Duodenal mucosa (tissue), 2 donors: ENCODE measurements around the gene KCNE3.

Source experiments
- H3K27ac ChIP-seq: one replicate; pipeline ENCODE4 v1.7.0; 2013; ENCODE audit warnings: low read depth, low read length
- H3K27me3 ChIP-seq, 2 donors: one replicate each; pipeline ENCODE4 v1.7.0; 2013; ENCODE audit warnings: low read length in 2 of 2, control low read depth in 1 of 2; ENCODE audit not compliant: insufficient read depth in 2 of 2, control insufficient read depth in 1 of 2
- H3K36me3 ChIP-seq, 2 donors: one replicate each; pipeline ENCODE4 v1.7.0; 2013; ENCODE audit warnings: low read length in 2 of 2, control low read depth in 1 of 2; ENCODE audit not compliant: insufficient read depth in 2 of 2, control insufficient read depth in 1 of 2
- H3K4me1 ChIP-seq, 2 donors: one replicate each; pipeline ENCODE4 v1.7.0; 2013; ENCODE audit warnings: low read length in 2 of 2, control low read depth in 1 of 2; ENCODE audit not compliant: insufficient read depth in 2 of 2, control insufficient read depth in 1 of 2
- H3K4me3 ChIP-seq, 2 donors: one replicate each; pipeline ENCODE4 v1.7.0; 2013; ENCODE audit warnings: low read length in 2 of 2, low read depth in 1 of 2
- H3K9ac ChIP-seq, 2 donors: one replicate each; pipeline ENCODE4 v1.7.0; 2013; ENCODE audit warnings: low read length in 2 of 2, low read depth in 1 of 2
- H3K9me3 ChIP-seq, 2 donors: one replicate each; pipeline ENCODE4 v1.7.0; 2013; ENCODE audit warnings: low read length in 2 of 2, control low read depth in 1 of 2; ENCODE audit not compliant: control insufficient read depth in 1 of 2

KCNE3 gene

DNA sequence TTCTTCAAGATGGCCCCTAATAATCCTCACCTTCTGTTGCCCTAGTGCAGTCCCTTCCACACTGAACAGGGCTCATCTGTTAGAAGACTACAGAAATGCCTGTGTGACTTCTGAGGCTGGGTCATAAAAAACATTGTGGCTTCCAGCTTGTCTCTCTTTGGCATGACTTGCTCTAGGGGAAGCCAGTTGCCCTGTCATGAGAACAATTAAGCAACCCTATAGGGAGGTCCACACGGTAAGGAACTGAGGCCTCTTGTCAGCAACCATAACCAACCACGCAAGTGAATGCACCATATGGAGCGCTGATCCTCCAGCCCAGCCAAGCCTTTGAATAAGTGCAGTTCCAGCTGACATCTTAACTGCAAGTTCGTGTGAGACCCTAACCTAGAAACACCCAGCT, 23.6 kb upstream of the KCNE3 start:
- Histone ChIP-seq H3K4me1 (peaks cover 5 to 13% of the 10 kb centered on the region in 2 donors), H3K36me3 (peaks cover 0 to 3% of the 10 kb centered on the region in 2 donors), H3K27me3 (no peaks in the 10 kb centered on the region), H3K9ac (no peak overlapping the region), H3K27ac (no peak overlapping the region), H3K9me3 (no peaks in the 10 kb centered on the region), H3K4me3 (no peak overlapping the region)

- H3K9ac ChIP-seq = no peak overlapping the region
- peaks cover 0 to 3% of the 10 kb centered on the region in 2 donors for H3K4me1 ChIP-seq
- no peak overlapping the region for H3K4me3 ChIP-seq
- peaks cover 0 to 3% of the 10 kb centered on the region in 2 donors for H3K36me3 ChIP-seq
- no peaks in the 10 kb centered on the region for H3K9me3 ChIP-seq
- H3K27ac ChIP-seq = no peak overlapping the region
- H3K27me3 ChIP-seq = no peaks in the 10 kb centered on the region
Observed at GRCh38 chr11:74487875-74488274, 20.5 kb upstream of the KCNE3 start.

- Histone ChIP-seq H3K27me3 (no peaks in the 10 kb centered on the region), H3K9me3 (no peaks in the 10 kb centered on the region), H3K4me1 (peaks cover 0 to 4% of the 10 kb centered on the region in 2 donors), H3K36me3 (peaks cover 0 to 1% of the 10 kb centered on the region in 2 donors), H3K4me3 (no peak overlapping the region), H3K9ac (no peak overlapping the region), H3K27ac (no peak overlapping the region)
Observed at GRCh38 chr11:74485868-74486267, 18.5 kb upstream of the KCNE3 start.

DNA sequence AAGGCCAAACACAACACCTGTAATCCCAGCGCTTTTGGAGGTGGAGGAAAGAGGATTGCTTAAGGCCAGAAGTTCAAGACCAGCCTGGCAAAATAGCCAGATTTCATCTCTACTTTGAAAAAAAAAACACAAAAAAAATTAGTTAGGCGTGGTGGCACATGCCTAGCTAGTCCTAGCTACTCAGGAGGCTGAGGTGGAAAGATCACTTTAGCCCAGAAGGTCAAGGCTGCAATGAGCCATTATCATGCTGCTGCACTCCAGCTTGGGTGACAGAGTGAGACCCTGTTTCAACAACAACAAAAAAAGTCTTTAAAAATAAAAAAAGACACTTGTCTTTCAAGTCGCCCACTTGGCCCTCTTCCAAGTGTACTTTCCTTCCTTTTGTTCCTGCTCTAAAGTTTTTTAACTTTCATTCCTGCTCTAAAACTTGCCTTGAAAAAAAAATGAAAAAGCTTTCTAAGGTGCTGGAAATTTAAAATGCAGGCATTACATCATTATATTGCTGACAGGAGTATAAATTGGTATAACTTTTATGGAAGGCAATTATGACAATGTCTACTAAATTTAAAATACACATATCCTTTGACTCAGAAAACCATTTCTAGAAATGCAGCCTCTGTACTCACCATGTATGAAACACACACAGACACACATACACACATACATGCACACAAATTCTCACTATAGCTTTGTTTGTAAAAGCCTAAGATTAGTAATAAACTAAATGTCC, 13.5 kb upstream of the KCNE3 start:
- Histone ChIP-seq H3K27me3 (no peaks in the 10 kb centered on the region), H3K9ac (no peak overlapping the region), H3K36me3 (no peaks in the 10 kb centered on the region), H3K9me3 (no peaks in the 10 kb centered on the region), H3K4me1 (peaks cover 0 to 4% of the 10 kb centered on the region in 2 donors), H3K4me3 (no peak overlapping the region), H3K27ac (no peak overlapping the region)

GRCh38 chr11:74479732-74480123, 12.4 kb upstream of the KCNE3 start:
- Histone ChIP-seq H3K27me3 (no peaks in the 10 kb centered on the region), H3K4me1 (peaks cover 0 to 4% of the 10 kb centered on the region in 2 donors), H3K36me3 (no peaks in the 10 kb centered on the region), H3K4me3 (no peak overlapping the region), H3K9me3 (no peaks in the 10 kb centered on the region), H3K27ac (no peak overlapping the region), H3K9ac (no peak overlapping the region)

DNA sequence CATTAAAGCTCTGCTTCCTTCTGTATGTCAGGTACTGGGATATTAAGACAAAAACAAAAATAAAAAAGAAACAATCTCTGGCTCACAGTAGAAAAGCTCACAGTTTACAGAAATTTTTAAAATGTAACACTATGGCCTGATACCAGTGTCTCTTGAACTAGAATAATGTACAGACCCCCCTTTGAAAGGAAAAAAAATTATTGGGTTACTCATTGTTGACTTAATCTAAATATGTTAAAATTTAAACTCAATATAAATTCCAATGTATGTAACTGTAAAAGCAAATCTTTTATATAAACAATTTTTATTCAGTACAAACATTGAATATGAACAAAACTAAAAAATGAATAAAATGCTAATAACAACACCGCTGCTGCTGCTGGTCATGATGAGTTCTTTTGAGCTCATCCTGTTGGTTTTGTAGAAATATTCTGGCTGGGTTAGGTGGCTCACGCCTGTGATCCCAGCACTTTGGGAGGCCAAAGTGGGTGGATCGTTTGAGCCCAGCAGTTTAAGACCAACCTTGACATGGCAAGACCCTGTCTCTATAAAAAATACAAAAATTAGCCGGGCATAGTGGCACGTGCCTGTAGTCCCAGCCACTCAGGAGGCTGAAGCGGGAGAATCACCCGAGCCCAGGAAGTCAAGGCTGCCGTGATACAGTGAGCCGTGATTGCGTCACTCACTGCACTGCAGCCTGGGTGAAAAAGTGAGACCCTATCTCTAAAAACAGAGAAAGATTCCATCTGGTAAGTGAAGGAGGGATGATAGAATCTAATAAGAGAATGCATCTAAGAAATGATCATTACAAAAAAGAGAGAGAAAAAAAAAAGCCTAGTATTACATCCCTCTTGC, 11.8 kb upstream of the KCNE3 start:
- H3K9me3 ChIP-seq = no peaks in the 10 kb centered on the region
- H3K4me1 ChIP-seq = peaks cover 0 to 4% of the 10 kb centered on the region in 2 donors
- H3K9ac ChIP-seq = no peak overlapping the region
- H3K27me3 ChIP-seq = no peaks in the 10 kb centered on the region
- no peak overlapping the region for H3K27ac ChIP-seq
- H3K4me3 ChIP-seq = no peak overlapping the region
- no peaks in the 10 kb centered on the region for H3K36me3 ChIP-seq

DNA sequence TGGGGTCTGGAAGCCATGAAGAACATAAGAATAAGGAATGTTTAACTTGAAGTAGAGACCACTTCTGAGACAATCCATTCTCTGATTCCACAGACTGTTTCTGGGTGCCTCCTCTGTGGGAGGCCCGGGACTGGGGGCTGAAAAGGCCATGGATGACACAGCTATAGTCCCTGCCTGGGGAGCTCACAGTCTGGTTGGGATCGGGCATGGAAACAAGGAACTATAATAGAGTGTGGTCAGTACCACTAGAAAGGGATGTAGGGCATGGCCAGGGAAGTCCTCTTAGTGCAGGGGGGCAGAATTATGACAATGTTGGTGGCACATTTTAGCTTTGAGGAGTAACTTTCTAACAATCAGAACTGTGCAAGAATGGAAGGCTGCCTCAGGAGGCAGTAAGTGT, 9.2 kb upstream of the KCNE3 start:
- Histone ChIP-seq H3K4me3 (no peak overlapping the region), H3K9me3 (no peaks in the 10 kb centered on the region), H3K4me1 (peaks cover 0 to 4% of the 10 kb centered on the region in 2 donors), H3K27ac (no peak overlapping the region), H3K27me3 (no peaks in the 10 kb centered on the region), H3K9ac (no peak overlapping the region), H3K36me3 (no peaks in the 10 kb centered on the region)

- H3K27me3 ChIP-seq = no peaks in the 10 kb centered on the region
- no peaks in the 10 kb centered on the region for H3K36me3 ChIP-seq
- no peaks in the 10 kb centered on the region for H3K9me3 ChIP-seq
- H3K9ac ChIP-seq = no peak overlapping the region
- no peak overlapping the region for H3K27ac ChIP-seq
- no peak overlapping the region for H3K4me3 ChIP-seq
- H3K4me1 ChIP-seq = no peaks in the 10 kb centered on the region
Observed at GRCh38 chr11:74474316-74474715, 7.0 kb upstream of the KCNE3 start.

DNA sequence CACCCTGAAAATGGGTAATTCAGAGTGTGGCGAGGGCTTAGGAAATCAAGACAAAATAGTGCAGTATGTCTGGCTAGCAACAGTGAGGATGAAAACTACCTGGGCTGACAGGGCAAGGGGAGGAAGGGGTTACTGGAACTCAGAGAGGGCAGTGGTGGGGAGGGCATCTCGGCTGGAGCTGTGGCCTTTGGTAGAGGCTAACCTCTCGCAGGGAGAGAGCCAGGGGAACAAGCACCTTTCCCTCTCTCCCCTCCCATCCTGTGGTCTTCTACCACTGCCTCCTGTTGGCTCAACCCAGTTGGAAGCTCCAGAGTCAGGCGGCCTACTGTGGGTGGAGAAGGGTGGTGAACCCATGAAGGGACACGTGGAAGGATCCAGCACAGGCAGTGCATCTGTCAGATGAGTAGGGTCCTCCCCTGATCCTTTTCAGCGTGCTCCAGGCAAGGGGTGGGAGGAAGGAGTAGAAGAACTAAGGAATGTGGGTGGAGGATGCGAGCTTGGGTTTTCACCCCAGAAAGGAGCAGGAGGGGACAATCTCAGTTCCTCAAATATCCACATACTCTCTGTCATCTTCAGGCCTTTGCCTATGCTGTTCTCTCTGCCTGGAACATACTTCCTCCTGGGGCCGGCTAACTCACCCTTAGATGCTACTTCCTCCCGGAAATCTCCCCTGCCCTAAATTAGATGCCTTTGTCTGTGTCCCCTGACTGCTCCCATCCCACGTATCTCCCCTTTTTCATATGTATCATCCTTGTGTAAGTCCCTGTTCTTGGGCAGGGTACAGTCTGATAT, 6.2 kb upstream of the KCNE3 start:
- Histone ChIP-seq H3K9ac (no peak overlapping the region), H3K27me3 (no peaks in the 10 kb centered on the region), H3K36me3 (no peaks in the 10 kb centered on the region), H3K9me3 (no peaks in the 10 kb centered on the region), H3K4me1 (peaks cover 0 to 2% of the 10 kb centered on the region in 2 donors), H3K27ac (no peak overlapping the region), H3K4me3 (no peak overlapping the region)
